PFSK-1 (cell line): ENCODE measurements around the gene RAN.

ENCODE experiments used
- FOXP2 ChIP-seq: optimal IDR thresholded peaks from 2 replicates; pipeline ENCODE3; 2011; ENCODE audit warnings: borderline replicate concordance, control low read depth, inconsistent platforms; ENCODE audit not compliant: insufficient read depth; ENCODE audit errors: extremely low read length, extremely low read depth
- POLR2AphosphoS5 ChIP-seq: IDR thresholded peaks from 2 replicates; pipeline ENCODE4 v1.6.1; 2012; ENCODE audit warnings: low read depth, mild to moderate bottlenecking, control low read depth, low read length, moderate library complexity
- SIN3A ChIP-seq: IDR thresholded peaks from 2 replicates; pipeline ENCODE4 v1.6.1; 2012; ENCODE audit warnings: mild to moderate bottlenecking, low read length, moderate library complexity, borderline replicate concordance; ENCODE audit not compliant: insufficient read depth
- TAF1 ChIP-seq: IDR thresholded peaks from 2 replicates; pipeline ENCODE4 v1.6.1; 2012; ENCODE audit warnings: low read length, control low read depth, borderline replicate concordance; ENCODE audit not compliant: insufficient read depth
- TF ChIP-seq, protein P1 (sequence below), 2 experiments: IDR thresholded peaks; 2 replicates each; pipeline versions ENCODE4 v1.6.1 to v1.8.0; 2011 to 2012; ENCODE audit warnings: low read depth in 2 of 2, low read length in 2 of 2, control low read depth in 1 of 2, inconsistent platforms in 1 of 2, mild to moderate bottlenecking in 1 of 2, moderate library complexity in 1 of 2; ENCODE audit not compliant: insufficient read depth in 1 of 2

The RAN gene

DNA sequence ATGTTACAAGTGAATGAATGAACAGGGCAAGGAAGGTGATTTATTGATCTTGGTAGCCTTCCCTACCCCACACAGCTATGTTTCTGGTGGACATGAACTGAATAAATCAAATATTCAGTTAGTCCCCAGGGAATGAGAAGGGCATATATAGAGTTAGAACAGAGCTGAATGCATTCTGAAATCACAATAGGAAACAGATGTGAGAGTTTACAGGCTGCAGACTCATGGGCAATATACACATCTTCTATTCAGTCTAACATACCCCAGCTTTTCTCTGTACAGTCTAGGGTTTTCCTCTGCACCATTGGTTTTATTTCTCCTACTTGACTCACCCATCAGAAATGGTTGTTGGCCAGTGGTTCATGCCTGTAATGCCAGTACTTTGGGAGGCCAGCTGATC lies 25.5 kb upstream of the RAN start:
- no peak for TF ChIP-seq SIN3A
- no peak for TF ChIP-seq FOXP2
- TF ChIP-seq, protein P1, sequence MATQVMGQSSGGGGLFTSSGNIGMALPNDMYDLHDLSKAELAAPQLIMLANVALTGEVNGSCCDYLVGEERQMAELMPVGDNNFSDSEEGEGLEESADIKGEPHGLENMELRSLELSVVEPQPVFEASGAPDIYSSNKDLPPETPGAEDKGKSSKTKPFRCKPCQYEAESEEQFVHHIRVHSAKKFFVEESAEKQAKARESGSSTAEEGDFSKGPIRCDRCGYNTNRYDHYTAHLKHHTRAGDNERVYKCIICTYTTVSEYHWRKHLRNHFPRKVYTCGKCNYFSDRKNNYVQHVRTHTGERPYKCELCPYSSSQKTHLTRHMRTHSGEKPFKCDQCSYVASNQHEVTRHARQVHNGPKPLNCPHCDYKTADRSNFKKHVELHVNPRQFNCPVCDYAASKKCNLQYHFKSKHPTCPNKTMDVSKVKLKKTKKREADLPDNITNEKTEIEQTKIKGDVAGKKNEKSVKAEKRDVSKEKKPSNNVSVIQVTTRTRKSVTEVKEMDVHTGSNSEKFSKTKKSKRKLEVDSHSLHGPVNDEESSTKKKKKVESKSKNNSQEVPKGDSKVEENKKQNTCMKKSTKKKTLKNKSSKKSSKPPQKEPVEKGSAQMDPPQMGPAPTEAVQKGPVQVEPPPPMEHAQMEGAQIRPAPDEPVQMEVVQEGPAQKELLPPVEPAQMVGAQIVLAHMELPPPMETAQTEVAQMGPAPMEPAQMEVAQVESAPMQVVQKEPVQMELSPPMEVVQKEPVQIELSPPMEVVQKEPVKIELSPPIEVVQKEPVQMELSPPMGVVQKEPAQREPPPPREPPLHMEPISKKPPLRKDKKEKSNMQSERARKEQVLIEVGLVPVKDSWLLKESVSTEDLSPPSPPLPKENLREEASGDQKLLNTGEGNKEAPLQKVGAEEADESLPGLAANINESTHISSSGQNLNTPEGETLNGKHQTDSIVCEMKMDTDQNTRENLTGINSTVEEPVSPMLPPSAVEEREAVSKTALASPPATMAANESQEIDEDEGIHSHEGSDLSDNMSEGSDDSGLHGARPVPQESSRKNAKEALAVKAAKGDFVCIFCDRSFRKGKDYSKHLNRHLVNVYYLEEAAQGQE (IDR thresholded peaks at IDR 0.05; ENCODE audit: insufficient read depth in 1 of 2, low read depth in 2 of 2, low read length in 2 of 2), result no peak
- no peak for TF ChIP-seq TAF1
- no peak for TF ChIP-seq POLR2AphosphoS5

DNA sequence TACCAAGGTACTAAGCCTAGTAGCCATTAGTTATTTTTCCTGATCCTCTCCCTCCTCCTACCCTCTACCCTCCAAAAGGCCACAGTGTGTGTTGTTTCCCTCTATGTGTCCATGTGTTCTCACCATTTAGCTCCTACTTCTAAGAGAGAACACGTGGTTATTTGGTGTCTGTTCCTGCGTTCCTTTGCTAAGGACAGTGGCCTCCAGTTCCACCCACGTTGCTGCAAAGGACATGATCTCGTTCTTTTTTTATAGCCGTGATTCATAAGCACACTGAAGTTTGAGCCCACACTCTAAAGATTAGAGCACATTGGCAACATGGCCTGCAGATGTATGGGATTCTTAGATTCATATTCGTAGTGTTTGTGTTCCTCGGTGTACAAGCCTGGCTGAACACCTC lies 24.8 kb upstream of the RAN start:
- TF ChIP-seq, protein P1 (IDR thresholded peaks at IDR 0.05; ENCODE audit: insufficient read depth in 1 of 2, low read depth in 2 of 2, low read length in 2 of 2), result no peak
- TF ChIP-seq FOXP2 (no peak), SIN3A (no peak), POLR2AphosphoS5 (no peak), TAF1 (no peak)

DNA sequence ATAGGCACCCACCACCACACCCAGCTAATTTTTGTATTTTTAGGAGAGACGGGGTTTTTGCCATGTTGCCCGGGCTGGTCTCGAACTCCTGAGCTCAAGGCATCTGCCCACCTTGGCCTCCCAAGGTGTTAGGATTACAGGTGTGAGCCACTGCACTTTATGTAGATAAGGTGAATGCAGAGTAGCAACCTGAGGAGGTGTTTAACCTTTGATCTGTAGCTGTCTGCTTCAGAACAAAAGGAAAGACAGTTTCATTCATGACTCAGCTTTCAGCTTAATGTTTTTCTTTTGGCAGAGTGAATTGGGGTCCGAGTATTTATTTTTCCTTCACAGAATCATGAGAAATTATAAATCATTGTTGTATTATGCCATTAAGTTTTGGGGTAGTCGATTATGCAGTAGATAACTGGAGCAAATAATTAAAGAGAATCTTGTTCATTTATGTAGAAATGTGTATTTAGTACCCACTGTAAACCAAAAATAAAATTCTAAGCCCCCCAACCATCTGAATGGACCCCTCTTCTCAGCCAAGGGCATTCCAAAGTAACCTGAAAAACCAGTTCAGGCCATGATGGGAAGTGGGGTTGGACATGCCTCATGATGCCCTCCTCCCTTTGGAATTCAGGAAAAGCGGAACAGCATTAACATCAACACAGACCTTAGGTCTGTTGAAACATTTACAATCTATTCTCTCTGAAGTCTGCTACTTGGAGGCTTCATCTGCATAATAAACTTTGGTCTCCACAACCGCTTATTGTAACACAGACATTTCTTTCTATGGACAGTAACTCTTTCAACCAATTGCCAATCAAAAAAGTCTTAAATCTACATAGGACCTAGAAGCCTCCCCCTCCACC lies 22.1 kb upstream of the RAN start:
- TF ChIP-seq POLR2AphosphoS5, result no peak
- no peak for TF ChIP-seq SIN3A
- TF ChIP-seq, protein P1 (IDR thresholded peaks at IDR 0.05; ENCODE audit: insufficient read depth in 1 of 2, low read depth in 2 of 2, low read length in 2 of 2), result no peak
- TF ChIP-seq FOXP2, result no peak
- no peak for TF ChIP-seq TAF1

DNA sequence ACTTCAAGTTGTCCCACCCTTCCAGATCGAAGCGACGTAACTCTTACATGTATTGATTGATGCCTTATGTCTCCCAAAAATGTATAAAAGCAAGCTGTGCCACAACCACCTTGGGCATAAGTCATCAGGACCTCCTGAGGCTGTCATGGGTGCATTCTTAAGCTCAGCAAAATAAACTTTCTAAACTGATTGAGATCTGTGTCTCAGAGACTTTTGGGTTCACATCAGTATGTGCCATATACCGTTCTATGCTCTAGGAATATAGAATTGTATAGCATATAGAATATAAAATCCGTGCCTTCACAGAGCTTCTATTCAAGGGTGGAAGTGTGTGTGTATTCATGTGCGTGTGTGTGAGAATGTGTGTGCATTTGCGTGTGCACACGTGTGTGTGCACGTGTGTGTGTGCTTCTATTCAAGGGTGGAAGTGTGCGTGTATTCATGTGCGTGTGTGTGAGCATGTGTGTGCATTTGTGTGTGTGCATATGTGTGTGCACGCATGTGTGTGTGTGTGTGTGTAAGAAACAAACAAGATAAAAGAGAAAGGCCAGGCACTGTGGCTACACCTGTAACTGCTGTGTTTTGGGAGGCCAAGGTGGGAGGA lies 21.3 kb upstream of the RAN start:
- TF ChIP-seq SIN3A, result no peak
- no peak for TF ChIP-seq FOXP2
- TF ChIP-seq, protein P1 (IDR thresholded peaks at IDR 0.05; ENCODE audit: insufficient read depth in 1 of 2, low read depth in 2 of 2, low read length in 2 of 2), result no peak
- no peak for TF ChIP-seq TAF1
- no peak for TF ChIP-seq POLR2AphosphoS5
